SIG-M5 (cell line): ENCODE measurements around the gene PPM1H.
"Not testable (repeated sequence)": the region's sequence is repeated elsewhere in the genome, so short reads cannot be mapped to it uniquely, and the experiment has no call there.

Experiments used
- DNase-seq: peaks from one replicate; lab custom pipeline; 2025; lab: John Stamatoyannopoulos, UW

Gene PPM1H

DNA sequence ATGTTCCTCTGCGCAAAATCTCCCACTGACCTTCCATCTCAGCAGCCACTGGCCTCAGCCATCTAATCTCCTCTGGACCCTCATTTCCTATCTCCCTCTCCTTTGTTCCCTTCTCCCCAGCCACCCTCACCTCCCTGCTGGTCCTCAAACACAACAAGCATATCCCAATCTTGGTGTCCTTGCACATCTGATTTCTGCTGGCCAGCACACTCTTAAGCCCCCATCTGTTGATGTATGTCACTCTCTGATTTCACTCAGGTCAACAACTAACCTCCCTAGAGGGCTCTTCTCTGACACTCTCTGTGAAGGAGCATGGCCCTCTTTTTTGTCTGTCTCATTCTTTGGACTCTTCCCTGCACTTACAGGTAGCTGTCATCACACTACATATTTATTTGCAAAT lies 25.6 kb downstream of the PPM1H start:
- DNase-seq = no peak

DNA sequence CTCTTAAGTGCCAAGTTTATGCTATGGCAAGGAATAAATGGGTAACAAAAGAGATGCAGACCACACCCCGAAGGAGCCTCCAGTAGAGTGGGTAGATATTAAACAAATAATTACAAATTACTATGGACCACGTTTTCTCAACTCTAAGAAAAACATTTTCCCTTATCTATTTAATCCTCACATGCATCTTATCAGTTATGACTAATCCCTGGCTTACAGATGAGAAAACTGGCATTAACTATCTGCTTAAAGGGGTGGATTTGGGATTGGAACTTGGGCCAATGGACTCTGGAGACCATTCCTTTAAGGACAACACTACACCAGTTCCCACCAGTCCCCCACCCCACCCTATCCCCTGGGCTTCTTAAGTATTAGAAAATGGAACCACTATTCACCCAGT lies 26.3 kb downstream of the PPM1H start:
- no peak for DNase-seq

DNA sequence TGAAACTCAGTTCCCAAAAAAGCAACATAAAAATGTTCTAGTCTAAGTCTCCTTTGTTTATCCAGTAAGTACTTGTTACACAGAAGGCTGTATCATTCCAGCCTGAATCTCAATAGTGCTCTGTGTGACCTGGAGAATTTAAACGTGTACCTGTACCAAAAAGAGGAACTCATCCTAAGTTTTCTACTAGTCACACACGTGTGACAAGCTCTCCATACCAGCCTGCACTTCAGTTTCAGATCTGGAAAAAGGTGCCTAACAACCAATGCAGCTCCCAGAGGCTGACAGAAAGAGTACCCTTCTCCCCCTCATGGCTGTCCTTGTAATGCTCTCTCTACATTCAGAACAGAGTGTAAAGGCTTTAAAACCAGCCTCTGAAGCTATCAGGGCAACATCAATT lies 27.4 kb downstream of the PPM1H start:
- no peak for DNase-seq

DNA sequence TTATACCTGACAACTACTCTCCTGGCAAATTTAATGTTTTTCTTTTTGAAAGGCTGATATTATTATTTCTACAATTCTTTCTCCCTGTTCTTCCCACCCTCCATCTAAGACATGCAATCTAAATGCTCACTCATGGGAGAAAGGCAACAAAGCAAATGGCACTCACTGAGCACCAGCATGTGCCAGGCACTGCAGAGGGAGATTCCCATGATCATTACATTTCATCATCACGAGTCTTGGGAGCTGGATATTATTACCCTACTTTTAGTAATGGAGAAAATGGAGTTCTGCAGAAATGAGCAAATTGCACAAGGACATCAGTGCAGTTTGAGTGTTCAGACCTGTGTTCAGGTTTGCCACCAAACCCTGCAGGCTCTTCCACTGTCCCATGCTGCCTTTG lies 27.9 kb downstream of the PPM1H start:
- no peak for DNase-seq

DNA sequence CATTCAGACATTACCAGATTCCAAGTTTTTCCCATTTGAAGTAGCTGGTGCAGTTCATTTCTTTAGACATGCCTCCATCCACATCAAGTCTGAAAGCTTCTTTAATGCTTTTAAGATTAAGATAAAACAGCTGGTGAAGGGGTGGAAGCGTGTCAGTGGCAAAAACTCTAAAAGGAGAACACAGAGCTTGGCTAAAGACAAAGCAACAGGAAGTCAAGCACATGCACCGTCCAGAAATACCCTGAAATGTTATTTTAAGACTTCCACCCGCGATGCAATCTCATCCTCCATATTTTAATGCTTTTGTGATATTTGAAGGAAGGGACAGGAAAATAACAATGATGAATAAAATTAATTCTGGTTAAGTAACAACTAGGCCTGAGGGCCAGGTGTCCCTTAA lies 31.8 kb downstream of the PPM1H start:
- DNase-seq = no peak

DNA sequence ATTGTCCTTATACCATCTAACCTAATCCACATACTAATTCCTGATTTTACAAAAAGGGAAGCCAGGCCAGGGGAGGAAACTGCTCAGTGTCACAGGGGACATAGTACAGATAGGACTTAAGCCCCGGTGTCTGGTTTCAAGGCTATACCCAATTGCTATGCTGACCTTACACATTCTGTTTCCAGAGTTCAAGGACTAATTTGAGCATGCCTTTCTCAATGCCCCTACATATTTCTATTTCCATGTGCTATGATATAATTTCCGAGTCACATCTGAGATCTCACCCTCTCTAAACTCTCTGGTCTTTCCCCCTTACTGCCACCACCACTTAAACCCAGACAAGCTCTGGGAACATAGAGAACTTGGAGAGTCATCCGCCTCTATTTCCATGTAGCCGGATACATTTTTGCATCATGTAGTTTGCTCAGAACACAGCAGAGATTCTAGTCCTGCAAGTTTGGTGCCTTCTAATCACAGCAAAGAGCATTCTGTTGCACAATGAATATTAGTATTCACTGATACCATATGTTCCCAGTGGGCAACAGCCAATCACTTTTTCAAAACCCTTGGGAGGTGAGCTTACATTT lies 34.2 kb downstream of the PPM1H start:
- no peak for DNase-seq

DNA sequence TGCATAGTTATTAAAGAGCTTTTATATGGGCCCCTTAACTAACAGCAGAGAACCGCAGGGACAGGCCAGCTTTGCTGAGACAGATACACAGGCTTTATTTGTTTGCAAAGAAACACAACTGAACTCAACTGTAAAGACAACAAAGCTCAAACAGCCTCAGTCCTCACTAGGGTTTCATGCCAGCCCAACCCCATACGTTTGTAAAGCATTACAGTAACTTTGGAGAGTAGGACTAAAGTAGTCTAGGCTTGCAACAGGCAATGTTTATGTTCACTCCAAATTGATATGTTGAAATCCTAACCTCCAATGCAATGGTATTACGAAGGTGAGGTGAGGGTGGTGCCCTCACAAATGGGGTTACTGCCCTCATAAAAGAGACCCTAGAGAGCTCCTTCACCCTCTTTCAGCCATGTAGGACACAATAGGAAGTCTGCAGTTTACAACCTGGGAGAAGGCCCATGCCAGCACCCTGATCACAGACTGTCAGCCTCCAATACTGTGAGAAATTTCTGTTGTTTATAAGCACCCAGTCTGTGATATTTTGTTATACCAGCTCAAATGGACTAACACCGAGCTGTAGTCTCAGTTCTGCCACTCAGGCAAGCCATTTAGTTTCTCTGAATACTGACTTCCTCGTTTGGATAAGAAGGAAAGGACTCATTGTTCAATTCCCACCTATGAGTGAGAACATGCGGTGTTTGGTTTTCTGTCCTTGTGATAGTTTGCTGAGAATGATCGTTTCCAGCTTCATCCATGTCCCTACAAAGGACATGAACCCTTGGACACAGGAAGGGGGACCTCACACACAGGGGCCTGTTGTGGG lies 35.2 kb downstream of the PPM1H start:
- no peak for DNase-seq

DNA sequence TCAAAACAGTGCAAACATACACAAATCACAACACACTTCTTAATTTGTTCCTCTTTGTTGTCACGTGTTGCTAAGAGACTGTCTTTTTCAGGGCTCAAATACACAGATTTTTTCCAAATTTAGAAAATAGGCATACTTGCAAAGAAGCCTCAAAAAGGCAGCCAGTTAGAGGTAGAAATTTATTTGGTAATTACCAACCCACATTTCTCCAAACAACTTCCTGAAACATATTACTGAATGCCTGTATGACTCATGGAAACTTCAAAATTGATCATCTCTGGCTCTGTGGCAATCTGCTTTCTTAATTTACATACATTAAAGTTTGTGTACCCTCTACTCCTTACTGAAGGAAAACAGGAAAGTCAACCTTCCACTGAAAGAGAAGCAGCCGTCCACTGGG lies 36.4 kb downstream of the PPM1H start:
- no peak for DNase-seq

DNA sequence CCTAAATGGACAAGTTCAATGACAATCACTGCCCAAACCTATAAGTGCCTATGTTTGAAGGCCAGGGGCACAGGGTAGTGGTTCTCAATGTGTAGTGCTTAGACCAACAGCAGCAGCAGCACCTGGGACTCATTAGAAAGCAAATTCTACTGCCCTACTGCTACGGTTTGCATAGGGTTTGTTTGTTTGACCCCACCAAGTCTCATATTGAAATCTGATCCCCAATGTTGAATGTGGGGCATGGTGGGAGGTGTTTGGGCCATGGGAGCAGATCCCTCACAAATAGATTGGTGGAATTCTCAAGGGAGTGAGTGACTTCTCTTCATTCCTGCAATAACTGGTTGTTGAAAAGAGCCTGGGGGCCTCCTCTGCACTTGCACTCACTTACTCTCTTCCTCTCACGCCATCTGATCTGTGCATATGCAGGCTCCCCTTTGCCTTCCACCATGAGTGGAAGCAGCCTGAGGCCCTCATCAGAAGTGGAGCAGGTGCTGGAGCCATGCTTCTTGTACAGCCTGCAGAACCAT lies 39.5 kb downstream of the PPM1H start:
- DNase-seq = no peak

DNA sequence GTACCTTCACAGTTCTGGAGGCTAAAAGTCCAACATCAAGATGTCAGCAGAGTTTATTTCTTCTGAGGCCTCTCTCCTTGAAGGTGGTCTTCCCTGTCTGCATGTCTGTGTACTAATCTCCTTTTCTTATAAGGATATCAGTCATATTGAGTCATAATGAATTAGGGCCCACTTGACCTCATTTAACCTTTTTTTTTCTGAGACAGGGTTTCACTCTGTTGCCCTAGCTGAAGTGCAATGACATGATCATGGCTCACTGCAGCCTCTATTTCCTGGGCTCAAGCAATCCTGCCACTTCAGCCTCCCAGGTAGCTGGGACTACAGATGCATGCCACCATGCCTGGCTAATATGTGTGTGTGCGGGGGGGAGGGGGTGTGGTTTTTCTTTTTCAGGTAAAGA lies 41.7 kb downstream of the PPM1H start:
- no peak for DNase-seq

DNA sequence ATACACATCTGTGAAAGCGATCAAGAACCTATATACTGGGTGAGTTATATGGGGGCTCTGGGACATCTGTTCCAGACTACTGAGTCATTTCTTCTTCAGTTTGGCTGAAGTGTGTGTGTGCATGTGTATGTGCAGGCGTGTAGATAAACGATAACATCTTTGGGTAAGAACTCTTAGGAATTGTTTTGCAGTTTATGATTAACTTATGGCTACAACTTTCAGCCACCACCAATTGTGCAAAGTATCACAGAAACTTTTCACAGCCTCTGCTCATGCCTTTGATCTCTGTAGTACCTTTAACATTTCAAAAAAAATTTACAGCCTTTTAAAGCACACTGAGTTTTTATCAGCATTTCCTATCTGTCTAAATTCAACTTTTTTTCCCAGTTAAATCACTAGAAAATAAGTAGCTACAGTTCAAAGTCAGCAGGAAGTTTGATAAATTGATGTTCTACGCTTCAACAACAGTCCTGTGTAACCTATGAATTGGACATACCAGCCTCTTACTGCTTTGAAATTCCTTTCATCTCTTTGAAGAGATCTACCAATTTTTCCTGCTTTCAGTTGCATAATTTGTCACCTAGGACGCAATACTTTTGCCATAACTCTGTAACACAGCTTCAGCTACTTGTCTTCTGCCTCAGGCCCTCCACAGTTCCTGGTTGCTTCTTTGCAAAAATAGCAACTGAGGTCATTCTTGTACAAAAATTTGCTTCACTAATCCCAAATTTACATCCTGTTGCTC lies 43.0 kb downstream of the PPM1H start:
- no peak for DNase-seq

DNA sequence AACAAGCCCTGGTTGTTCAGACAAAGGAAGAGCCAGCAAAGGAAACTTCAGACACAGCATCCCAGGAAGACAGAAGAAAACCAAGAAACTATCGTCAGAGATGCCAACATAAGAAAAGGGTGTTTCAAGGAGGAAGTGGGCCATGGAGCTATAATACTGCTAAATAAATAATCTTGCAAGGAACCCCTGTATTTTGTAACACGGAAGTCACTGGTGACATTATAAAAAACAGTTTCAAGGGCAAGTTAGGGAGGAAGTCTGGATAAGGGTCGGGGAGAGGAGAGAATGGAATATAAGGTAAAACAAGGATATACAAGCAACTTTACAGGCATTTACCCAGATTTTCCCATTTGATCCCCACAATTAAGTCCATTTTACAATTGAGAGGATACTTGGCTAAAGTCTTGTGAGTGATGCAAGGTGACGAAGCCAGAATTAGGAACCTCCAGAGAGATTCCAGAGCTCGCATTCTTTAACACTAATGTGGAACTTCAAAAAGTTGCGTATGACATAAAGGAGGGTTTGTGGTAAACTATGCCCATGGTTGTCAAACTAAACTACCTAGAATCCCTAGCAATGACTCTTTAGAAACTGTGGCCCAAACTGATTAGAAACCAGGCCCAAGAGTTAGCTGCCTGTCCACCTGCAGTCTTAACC lies 46.4 kb downstream of the PPM1H start:
- no peak for DNase-seq

DNA sequence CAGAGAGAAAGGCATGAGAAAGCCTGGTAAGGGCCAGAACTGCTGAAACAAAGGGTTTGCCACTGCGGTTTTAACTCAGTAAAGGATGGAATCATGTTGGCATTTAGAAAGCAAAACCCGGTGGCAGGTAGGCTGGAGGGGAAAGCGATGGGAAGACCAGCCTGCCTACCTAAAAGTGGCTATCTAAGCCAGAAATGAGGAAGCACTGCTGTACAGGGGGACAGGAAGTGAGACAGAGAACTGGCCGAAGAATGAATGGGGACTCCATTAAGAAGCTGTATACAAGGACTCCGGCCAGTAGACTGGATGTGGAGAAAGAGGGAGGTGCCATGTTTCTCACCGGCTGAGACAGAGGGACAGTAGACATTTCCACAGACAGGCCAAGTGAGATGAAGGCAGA lies 48.2 kb downstream of the PPM1H start:
- DNase-seq = no peak

DNA sequence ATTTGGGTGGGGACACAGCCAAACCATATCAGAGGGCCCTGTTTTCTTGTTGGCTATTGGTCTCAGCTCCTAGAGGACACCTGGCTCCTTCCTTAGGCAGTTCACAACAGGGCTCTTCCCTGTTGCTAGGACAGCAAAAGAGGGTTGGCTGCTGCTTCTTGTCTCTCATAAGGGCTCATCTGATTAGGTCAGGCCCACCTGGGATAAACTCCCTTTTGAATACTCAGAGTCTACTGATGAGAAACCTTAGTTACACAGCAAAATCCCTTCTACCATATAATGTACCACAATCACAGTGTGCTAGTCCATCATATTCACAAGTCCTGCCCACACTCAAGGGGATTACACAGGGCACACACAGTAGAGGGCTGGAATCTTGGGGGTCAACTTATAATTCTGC lies 49.7 kb downstream of the PPM1H start:
- no peak for DNase-seq

DNA sequence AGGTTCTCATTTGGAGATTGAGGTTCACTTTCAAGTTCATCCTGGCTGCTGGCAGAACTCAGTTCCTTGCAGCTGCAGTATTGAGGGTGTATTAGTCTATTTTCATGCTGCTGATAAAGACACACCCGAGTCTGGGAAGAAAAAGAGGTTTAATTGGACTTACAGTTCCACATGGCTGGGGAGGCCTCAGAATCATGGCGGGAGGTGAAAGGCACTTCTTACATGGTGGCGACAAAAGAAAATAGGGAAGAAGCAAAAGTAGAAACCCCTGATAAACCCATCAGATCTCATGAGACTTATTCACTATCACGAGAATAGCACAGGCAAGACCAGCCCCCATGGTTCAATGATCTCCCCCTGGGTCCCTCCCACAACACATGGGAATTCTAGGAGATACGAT lies 50.1 kb downstream of the PPM1H start:
- not testable (repeated sequence) for DNase-seq

DNA sequence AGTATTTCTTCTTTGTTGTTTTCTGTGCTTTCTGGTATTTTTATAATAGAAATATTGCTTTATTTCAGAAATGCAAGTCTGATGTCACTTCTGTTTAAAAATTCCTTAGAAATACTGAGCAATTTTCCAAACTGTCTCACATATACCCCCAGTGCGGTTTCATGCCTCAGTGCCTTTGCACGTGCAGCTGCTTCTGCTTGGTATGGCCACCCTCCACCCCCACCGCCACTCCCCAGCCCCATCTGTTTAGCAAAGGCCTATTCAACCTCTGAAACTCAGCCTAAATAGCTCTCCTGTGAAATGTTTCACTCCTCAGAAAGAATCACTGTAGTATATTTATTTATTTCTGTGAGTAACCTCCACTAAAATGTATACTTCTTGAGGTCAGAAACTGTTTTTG lies 52.3 kb downstream of the PPM1H start:
- no peak for DNase-seq

DNA sequence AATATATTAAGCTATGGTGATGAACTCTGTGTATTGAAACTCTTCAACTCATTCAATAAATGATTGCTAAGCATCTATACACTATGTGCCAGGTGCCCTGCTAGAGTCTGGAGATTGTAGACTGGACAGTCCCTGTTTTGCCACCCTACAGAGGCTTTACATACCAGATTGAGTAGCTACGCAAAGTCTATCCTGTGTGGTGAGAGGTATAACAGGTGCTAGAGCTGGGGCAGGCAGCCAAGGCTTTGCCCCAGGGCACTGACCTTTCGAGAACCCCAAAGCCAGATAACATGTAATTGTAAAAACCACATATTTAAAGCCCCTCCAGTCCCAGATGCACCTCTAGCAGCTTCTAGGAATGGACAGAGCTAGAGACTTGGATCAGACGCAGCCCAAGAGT lies 52.8 kb downstream of the PPM1H start:
- DNase-seq = no peak

DNA sequence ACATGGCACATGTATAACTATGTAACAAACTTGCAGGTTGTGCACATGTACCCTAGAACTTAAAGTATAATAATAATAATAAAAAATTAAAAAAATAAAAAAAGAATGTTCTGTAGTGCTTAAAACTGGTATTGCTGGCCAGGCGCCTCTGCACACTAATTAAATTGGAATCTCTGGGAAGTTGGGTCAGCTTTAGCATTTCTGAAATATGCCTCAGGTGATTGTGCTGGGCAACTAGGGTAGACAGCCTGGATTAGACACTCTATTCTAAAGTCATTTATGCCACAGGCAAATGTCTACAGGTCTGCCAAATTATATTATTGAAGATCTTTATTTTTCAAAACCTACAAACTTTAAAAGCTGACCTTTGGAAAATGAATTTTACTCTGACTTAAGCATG lies 55.3 kb downstream of the PPM1H start:
- DNase-seq = no peak

DNA sequence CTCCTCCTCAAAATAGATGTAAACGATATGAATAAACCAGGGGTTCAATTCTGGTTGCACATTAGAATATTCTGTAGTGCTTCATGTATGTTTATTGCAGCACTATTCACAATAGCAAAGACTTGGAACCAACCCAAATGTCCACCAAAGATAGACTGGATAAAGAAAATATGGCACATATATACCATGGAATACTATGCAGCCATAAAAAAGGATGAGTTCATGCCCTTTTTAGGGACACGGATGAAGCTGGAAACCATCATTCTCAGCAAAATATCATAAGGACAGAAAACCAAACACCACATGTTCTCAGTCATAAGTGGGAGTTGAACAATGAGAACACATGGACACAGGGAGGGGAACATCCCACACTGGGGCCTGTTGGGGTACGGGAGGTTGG lies 55.7 kb downstream of the PPM1H start:
- not testable (repeated sequence) for DNase-seq

DNA sequence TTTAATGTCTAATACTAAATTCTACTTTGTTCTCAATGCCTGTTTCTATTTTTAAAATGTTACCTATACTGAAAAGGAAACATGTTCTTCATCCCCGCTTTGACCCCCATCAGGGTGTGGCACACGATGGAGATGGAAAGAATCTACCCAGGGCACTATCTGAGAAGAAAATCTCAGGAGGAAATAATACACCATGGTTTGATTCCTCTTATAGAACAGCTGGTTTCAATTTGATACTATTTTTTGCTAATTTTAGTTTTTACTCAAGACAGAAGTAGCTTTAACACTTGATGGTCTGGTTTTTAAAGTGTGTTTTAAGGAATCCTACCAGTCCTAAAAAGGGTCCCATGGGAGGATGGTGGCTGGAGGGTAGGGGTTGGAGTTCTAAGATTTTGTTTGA lies 56.7 kb downstream of the PPM1H start:
- no peak for DNase-seq

DNA sequence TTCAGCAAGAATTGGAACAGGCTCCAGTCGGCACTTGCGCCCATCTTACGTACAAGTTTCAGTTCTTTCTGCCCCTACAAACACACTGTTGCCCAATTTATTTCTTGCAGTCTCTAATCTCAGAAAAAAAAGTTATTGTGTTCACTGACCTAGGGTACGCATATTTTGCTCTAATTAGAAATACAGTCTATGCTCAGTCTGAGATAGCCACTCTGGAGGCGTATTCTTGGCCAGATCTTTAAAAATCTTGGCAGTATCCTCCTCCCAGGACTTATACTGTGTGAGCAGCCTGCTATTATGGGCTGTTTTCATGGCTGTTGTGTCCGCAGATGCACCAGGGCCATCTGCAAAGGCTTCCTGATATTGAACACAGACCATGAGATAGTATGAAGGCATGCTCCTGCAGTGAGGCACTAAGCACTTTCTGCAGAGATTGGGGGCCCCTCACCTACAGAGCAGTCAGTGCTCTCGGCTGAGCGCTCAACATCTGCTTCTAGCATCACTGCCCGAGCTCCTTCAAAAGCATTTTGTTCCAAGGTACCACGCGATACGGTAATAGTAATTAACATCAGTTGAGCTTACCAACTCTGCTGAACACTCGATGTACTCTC lies 57.9 kb downstream of the PPM1H start:
- no peak for DNase-seq

DNA sequence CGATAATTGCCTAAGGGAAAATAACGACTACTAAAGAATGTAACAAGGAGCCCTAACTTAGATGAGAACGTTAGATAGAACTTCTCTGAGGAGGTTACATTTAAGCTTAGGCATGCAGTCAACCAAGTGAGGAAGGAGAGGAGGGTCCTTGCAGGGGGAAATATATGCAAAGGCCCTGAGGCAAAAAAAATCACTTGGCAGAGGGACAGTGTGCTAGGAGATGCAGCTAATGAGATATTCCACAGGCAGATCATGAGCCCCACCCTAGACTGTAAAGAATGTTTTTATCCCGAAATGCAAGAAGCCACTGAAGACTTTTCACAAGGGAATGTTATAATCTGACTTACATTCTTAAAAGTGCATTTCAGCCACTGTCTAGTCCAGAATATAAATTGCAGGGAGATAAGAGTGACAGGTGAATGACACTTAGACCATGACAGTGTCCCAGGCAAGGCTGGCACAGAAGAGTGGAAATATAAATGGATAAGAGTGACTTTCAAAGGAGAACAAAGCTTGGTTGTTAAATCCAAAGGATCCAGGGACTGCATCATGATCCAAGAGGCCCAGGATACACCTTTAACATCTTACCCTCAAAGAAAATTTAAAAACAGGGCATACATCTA lies 61.0 kb downstream of the PPM1H start:
- no peak for DNase-seq
